ENCODE results near the gene TRA2A.

TRA2A gene

GRCh38 chr7:23531794-23532489 lies at the start of gene TRA2A:
Gene TRA2A, minus strand, starts transcription at chr7:23531981. Its CDS starts 157 bp downstream, at chr7:23531824.
- peak within 1 kb of the TSS; percentile 99 for H3K27ac ChIP-seq (ENCODE audit: low read depth, low read length)
- H3K4me3 ChIP-seq (ENCODE audit: low read length): peak within 1 kb of the TSS; percentile 99
- H3K27me3 ChIP-seq (ENCODE audit: control insufficient read depth, insufficient read depth, low read length): no peaks in the 10 kb centered on the region
- no peaks in the 10 kb centered on the region for H3K36me3 ChIP-seq (ENCODE audit: control insufficient read depth, insufficient read depth, low read length)
- peak within 1 kb of the TSS; percentile 100 for H3K9ac ChIP-seq (ENCODE audit: low read length)
- H3K4me1 ChIP-seq (ENCODE audit: control insufficient read depth, insufficient read depth, low read length): peaks cover 5% of the 10 kb centered on the region

- H3K27me3 ChIP-seq (ENCODE audit: control insufficient read depth, insufficient read depth, low read length): no peaks in the 10 kb centered on the region
- H3K36me3 ChIP-seq (ENCODE audit: control insufficient read depth, insufficient read depth, low read length): no peaks in the 10 kb centered on the region
- no peaks in the 10 kb centered on the region for H3K4me1 ChIP-seq (ENCODE audit: control insufficient read depth, insufficient read depth, low read length)
- no peak overlapping the region for H3K9ac ChIP-seq (ENCODE audit: low read length)
- H3K27ac ChIP-seq (ENCODE audit: low read depth, low read length): no peak overlapping the region
- no peak overlapping the region for H3K4me3 ChIP-seq (ENCODE audit: low read length)
Observed at GRCh38 chr7:23570592-23571200, 38.9 kb upstream of the TRA2A start.

GRCh38 chr7:23558303-23558702 lies 26.5 kb upstream of the TRA2A start:
- no peaks in the 10 kb centered on the region for H3K4me1 ChIP-seq (ENCODE audit: control insufficient read depth, insufficient read depth, low read length)
- no peak overlapping the region for H3K27ac ChIP-seq (ENCODE audit: low read depth, low read length)
- no peaks in the 10 kb centered on the region for H3K36me3 ChIP-seq (ENCODE audit: control insufficient read depth, insufficient read depth, low read length)
- no peak overlapping the region for H3K4me3 ChIP-seq (ENCODE audit: low read length)
- H3K9ac ChIP-seq (ENCODE audit: low read length): no peak overlapping the region
- no peaks in the 10 kb centered on the region for H3K27me3 ChIP-seq (ENCODE audit: control insufficient read depth, insufficient read depth, low read length)

- Histone ChIP-seq H3K4me1 (ENCODE audit: control insufficient read depth, insufficient read depth, low read length) (no peaks in the 10 kb centered on the region), H3K27me3 (ENCODE audit: control insufficient read depth, insufficient read depth, low read length) (no peaks in the 10 kb centered on the region), H3K9ac (ENCODE audit: low read length) (no peak overlapping the region), H3K36me3 (ENCODE audit: control insufficient read depth, insufficient read depth, low read length) (no peaks in the 10 kb centered on the region), H3K27ac (ENCODE audit: low read depth, low read length) (no peak overlapping the region), H3K4me3 (ENCODE audit: low read length) (no peak overlapping the region)
Observed at GRCh38 chr7:23547662-23548061, 15.9 kb upstream of the TRA2A start.

- H3K36me3 ChIP-seq (ENCODE audit: control insufficient read depth, insufficient read depth, low read length): no peaks in the 10 kb centered on the region
- H3K4me3 ChIP-seq (ENCODE audit: low read length): no peak overlapping the region
- no peak overlapping the region for H3K9ac ChIP-seq (ENCODE audit: low read length)
- no peaks in the 10 kb centered on the region for H3K4me1 ChIP-seq (ENCODE audit: control insufficient read depth, insufficient read depth, low read length)
- no peak overlapping the region for H3K27ac ChIP-seq (ENCODE audit: low read depth, low read length)
- no peaks in the 10 kb centered on the region for H3K27me3 ChIP-seq (ENCODE audit: control insufficient read depth, insufficient read depth, low read length)
Observed at GRCh38 chr7:23546897-23547572, 15.3 kb upstream of the TRA2A start.

- Histone ChIP-seq H3K27me3 (ENCODE audit: control insufficient read depth, insufficient read depth, low read length) (no peaks in the 10 kb centered on the region), H3K27ac (ENCODE audit: low read depth, low read length) (no peak overlapping the region), H3K9ac (ENCODE audit: low read length) (no peak overlapping the region), H3K4me1 (ENCODE audit: control insufficient read depth, insufficient read depth, low read length) (no peaks in the 10 kb centered on the region), H3K36me3 (ENCODE audit: control insufficient read depth, insufficient read depth, low read length) (no peaks in the 10 kb centered on the region), H3K4me3 (ENCODE audit: low read length) (no peak overlapping the region)
Observed at GRCh38 chr7:23545493-23545892, 13.7 kb upstream of the TRA2A start.

- Histone ChIP-seq H3K36me3 (ENCODE audit: control insufficient read depth, insufficient read depth, low read length) (no peaks in the 10 kb centered on the region), H3K27ac (ENCODE audit: low read depth, low read length) (no peak overlapping the region), H3K9ac (ENCODE audit: low read length) (no peak overlapping the region), H3K27me3 (ENCODE audit: control insufficient read depth, insufficient read depth, low read length) (no peaks in the 10 kb centered on the region), H3K4me3 (ENCODE audit: low read length) (no peak overlapping the region), H3K4me1 (ENCODE audit: control insufficient read depth, insufficient read depth, low read length) (no peaks in the 10 kb centered on the region)
Observed at GRCh38 chr7:23544913-23545354, 13.2 kb upstream of the TRA2A start.

- H3K4me3 ChIP-seq (ENCODE audit: low read length): no peak overlapping the region
- no peak overlapping the region for H3K9ac ChIP-seq (ENCODE audit: low read length)
- no peak overlapping the region for H3K27ac ChIP-seq (ENCODE audit: low read depth, low read length)
- no peaks in the 10 kb centered on the region for H3K27me3 ChIP-seq (ENCODE audit: control insufficient read depth, insufficient read depth, low read length)
- no peaks in the 10 kb centered on the region for H3K36me3 ChIP-seq (ENCODE audit: control insufficient read depth, insufficient read depth, low read length)
- H3K4me1 ChIP-seq (ENCODE audit: control insufficient read depth, insufficient read depth, low read length): no peaks in the 10 kb centered on the region
Observed at GRCh38 chr7:23542752-23543151, 11.0 kb upstream of the TRA2A start.

- Histone ChIP-seq H3K4me3 (ENCODE audit: low read length) (no peak overlapping the region), H3K27me3 (ENCODE audit: control insufficient read depth, insufficient read depth, low read length) (no peaks in the 10 kb centered on the region), H3K4me1 (ENCODE audit: control insufficient read depth, insufficient read depth, low read length) (no peaks in the 10 kb centered on the region), H3K27ac (ENCODE audit: low read depth, low read length) (no peak overlapping the region), H3K9ac (ENCODE audit: low read length) (no peak overlapping the region), H3K36me3 (ENCODE audit: control insufficient read depth, insufficient read depth, low read length) (no peaks in the 10 kb centered on the region)
Observed at GRCh38 chr7:23539494-23539907, 7.7 kb upstream of the TRA2A start.

GRCh38 chr7:23538301-23538700 lies 6.5 kb upstream of the TRA2A start:
- Histone ChIP-seq H3K4me3 (ENCODE audit: low read length) (no peak overlapping the region), H3K9ac (ENCODE audit: low read length) (no peak overlapping the region), H3K36me3 (ENCODE audit: control insufficient read depth, insufficient read depth, low read length) (no peaks in the 10 kb centered on the region), H3K27ac (ENCODE audit: low read depth, low read length) (no peak overlapping the region), H3K4me1 (ENCODE audit: control insufficient read depth, insufficient read depth, low read length) (no peaks in the 10 kb centered on the region), H3K27me3 (ENCODE audit: control insufficient read depth, insufficient read depth, low read length) (no peaks in the 10 kb centered on the region)

GRCh38 chr7:23533238-23533604 lies 1.4 kb upstream of the TRA2A start:
- Histone ChIP-seq H3K27ac (ENCODE audit: low read depth, low read length) (no peak overlapping the region), H3K27me3 (ENCODE audit: control insufficient read depth, insufficient read depth, low read length) (no peaks in the 10 kb centered on the region), H3K9ac (ENCODE audit: low read length) (no peak overlapping the region), H3K4me1 (ENCODE audit: control insufficient read depth, insufficient read depth, low read length) (peaks cover 5% of the 10 kb centered on the region), H3K4me3 (ENCODE audit: low read length) (no peak overlapping the region), H3K36me3 (ENCODE audit: control insufficient read depth, insufficient read depth, low read length) (no peaks in the 10 kb centered on the region)

- H3K4me1 ChIP-seq (ENCODE audit: control insufficient read depth, insufficient read depth, low read length): peaks cover 5% of the 10 kb centered on the region
- peak overlapping the region; percentile 99 for H3K4me3 ChIP-seq (ENCODE audit: low read length)
- H3K36me3 ChIP-seq (ENCODE audit: control insufficient read depth, insufficient read depth, low read length): no peaks in the 10 kb centered on the region
- peak overlapping the region; percentile 99 for H3K27ac ChIP-seq (ENCODE audit: low read depth, low read length)
- no peaks in the 10 kb centered on the region for H3K27me3 ChIP-seq (ENCODE audit: control insufficient read depth, insufficient read depth, low read length)
- no peak overlapping the region for H3K9ac ChIP-seq (ENCODE audit: low read length)
Observed at GRCh38 chr7:23532490-23533237, 883 bp upstream of the TRA2A start.

Data from rectal smooth muscle tissue (tissue), 1 donor.